Measurements from ENCODE around the gene PCDH9. TPM values are rescaled to one million over a fixed set of nuclear protein-coding genes. Genes with fewer than 3 reads are reported as not detected.

The PCDH9 gene
- total and polyA plus RNA-seq, 3 donors from 2014 or later, result 2.3 to 4.6 (median 3.5) TPM

- TF ChIP-seq, protein P1, sequence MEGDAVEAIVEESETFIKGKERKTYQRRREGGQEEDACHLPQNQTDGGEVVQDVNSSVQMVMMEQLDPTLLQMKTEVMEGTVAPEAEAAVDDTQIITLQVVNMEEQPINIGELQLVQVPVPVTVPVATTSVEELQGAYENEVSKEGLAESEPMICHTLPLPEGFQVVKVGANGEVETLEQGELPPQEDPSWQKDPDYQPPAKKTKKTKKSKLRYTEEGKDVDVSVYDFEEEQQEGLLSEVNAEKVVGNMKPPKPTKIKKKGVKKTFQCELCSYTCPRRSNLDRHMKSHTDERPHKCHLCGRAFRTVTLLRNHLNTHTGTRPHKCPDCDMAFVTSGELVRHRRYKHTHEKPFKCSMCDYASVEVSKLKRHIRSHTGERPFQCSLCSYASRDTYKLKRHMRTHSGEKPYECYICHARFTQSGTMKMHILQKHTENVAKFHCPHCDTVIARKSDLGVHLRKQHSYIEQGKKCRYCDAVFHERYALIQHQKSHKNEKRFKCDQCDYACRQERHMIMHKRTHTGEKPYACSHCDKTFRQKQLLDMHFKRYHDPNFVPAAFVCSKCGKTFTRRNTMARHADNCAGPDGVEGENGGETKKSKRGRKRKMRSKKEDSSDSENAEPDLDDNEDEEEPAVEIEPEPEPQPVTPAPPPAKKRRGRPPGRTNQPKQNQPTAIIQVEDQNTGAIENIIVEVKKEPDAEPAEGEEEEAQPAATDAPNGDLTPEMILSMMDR (IDR thresholded peaks at IDR 0.05), result no peak
- no peak for TF ChIP-seq POLR2A (IDR thresholded peaks at IDR 0.05)
- 83 to 87% methylated on average over 3 of the region's 3 CpGs for WGBS, 2 donors
- no peak overlapping the region for H3K27ac ChIP-seq
- DNase-seq, result no peak
- H3K4me1 ChIP-seq, result no peaks in the 10 kb centered on the region
- H3K36me3 ChIP-seq (ENCODE audit: low read depth, missing control alignments), result no peaks in the 10 kb centered on the region
- no peaks in the 10 kb centered on the region for H3K27me3 ChIP-seq
- no peak overlapping the region for H3K4me3 ChIP-seq
- intact Hi-C loops (cut with DNase I; ENCODE audit: low total_unique reads), result no loop called here
- H3K9me3 ChIP-seq, result no peaks in the 10 kb centered on the region
Measured at GRCh38 chr13:66397133-66397532, 833.0 kb downstream of the PCDH9 start.

- WGBS, 2 donors, result 95 to 96% methylated on average over 1 of the region's 1 CpG
- Histone ChIP-seq H3K4me1 (no peaks in the 10 kb centered on the region), H3K27me3 (no peaks in the 10 kb centered on the region), H3K27ac (no peak overlapping the region), H3K4me3 (no peak overlapping the region), H3K9me3 (no peaks in the 10 kb centered on the region), H3K36me3 (ENCODE audit: low read depth, missing control alignments) (no peaks in the 10 kb centered on the region)
- TF ChIP-seq, protein P1 (IDR thresholded peaks at IDR 0.05), result no peak
- no peak for TF ChIP-seq POLR2A (IDR thresholded peaks at IDR 0.05)
- no peak for DNase-seq
- intact Hi-C loops (cut with DNase I; ENCODE audit: low total_unique reads), result no loop called here
Measured at GRCh38 chr13:66391322-66391721, 838.8 kb downstream of the PCDH9 start.

DNA sequence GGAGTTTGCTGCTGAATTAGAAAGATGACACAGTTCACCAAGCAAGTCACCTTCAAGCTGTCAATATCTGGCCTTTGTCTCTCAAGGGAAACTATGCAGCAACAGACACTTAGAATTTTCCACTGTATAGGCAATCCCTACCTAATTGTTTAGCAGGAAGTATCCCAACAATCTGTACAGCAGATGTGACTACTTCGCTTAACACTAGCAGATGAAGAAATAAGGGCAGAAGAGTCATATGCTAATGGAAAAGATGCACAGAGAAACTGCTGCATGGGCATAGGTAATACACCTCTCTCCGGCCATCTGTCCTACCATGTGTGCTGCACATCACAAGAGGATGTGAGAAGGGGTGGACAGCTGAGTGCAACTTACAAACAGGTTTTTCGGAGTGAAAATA, 851.2 kb downstream of the PCDH9 start:
- no peak overlapping the region for H3K4me3 ChIP-seq
- H3K36me3 ChIP-seq (ENCODE audit: low read depth, missing control alignments), result no peaks in the 10 kb centered on the region
- no peaks in the 10 kb centered on the region for H3K9me3 ChIP-seq
- intact Hi-C loops (cut with DNase I; ENCODE audit: low total_unique reads), result no loop called here
- no peak for DNase-seq
- H3K27me3 ChIP-seq, result no peaks in the 10 kb centered on the region
- 89 to 96% methylated on average over 3 of the region's 3 CpGs for WGBS, 2 donors
- no peak for TF ChIP-seq POLR2A (IDR thresholded peaks at IDR 0.05)
- TF ChIP-seq, protein P1 (IDR thresholded peaks at IDR 0.05), result no peak
- H3K4me1 ChIP-seq, result no peaks in the 10 kb centered on the region
- H3K27ac ChIP-seq, result no peak overlapping the region

GRCh38 chr13:66377569-66377968, 852.6 kb downstream of the PCDH9 start:
- intact Hi-C loops (cut with DNase I; ENCODE audit: low total_unique reads), result no loop called here
- Histone ChIP-seq H3K9me3 (no peaks in the 10 kb centered on the region), H3K27me3 (no peaks in the 10 kb centered on the region), H3K4me1 (no peaks in the 10 kb centered on the region), H3K4me3 (no peak overlapping the region), H3K36me3 (ENCODE audit: low read depth, missing control alignments) (no peaks in the 10 kb centered on the region), H3K27ac (no peak overlapping the region)
- WGBS, 2 donors, result 42 to 53% methylated on average over 2 of the region's 2 CpGs
- no peak for TF ChIP-seq POLR2A (IDR thresholded peaks at IDR 0.05)
- TF ChIP-seq, protein P1 (IDR thresholded peaks at IDR 0.05), result no peak
- no peak for DNase-seq

DNA sequence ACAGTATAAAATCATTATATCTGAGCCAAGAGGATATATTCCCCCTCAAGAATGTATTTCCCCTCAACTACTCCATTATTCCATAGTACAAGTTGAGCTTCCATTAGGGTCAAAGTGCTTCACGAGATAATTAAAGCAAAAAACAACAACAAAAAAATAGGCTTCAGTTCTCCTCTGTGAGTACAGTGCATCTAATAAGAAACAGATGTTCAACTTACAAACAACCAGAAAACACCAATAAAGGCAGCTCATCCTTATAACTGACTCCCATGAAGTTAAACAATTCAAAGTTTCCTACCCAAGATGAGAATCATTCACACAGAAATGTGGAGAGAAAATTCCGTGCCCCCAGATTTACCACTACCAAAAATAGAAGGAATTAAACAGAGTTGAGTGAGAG, 854.4 kb downstream of the PCDH9 start:
- H3K4me3 ChIP-seq, result no peak overlapping the region
- H3K9me3 ChIP-seq, result no peaks in the 10 kb centered on the region
- no peaks in the 10 kb centered on the region for H3K36me3 ChIP-seq (ENCODE audit: low read depth, missing control alignments)
- H3K4me1 ChIP-seq, result no peaks in the 10 kb centered on the region
- DNase-seq, result no peak
- no peak for TF ChIP-seq POLR2A (IDR thresholded peaks at IDR 0.05)
- TF ChIP-seq, protein P1 (IDR thresholded peaks at IDR 0.05), result no peak
- intact Hi-C loops (cut with DNase I; ENCODE audit: low total_unique reads), result no loop called here
- no peak overlapping the region for H3K27ac ChIP-seq
- H3K27me3 ChIP-seq, result no peaks in the 10 kb centered on the region
- WGBS, 2 donors, result 54 to 62% methylated on average over 2 of the region's 2 CpGs
